Heart left ventricle (tissue), 13 donors: ENCODE measurements around the gene SH3TC1.

Source experiments
- CTCF ChIP-seq, 12 donors: fragments of 200-600 bp; sonication (generic) in 4 of 12; IDR thresholded peaks; one replicate each; pipeline versions ENCODE4 v1.5.0 to v1.8.0; 2018 to 2022; ENCODE audit warnings: antibody characterized with exemption in 12 of 12, mild to moderate bottlenecking in 5 of 12
- POLR2A ChIP-seq, 2 donors: fragments of 450-650 bp; IDR thresholded peaks; one replicate each; pipeline ENCODE4 v1.6.1; 2017; ENCODE audit warnings: antibody characterized with exemption in 2 of 2, mild to moderate bottlenecking in 2 of 2, moderate library complexity in 2 of 2
- donor health status: ischemic (EF 13 %, LVEDD 7.1; RV severe dilation, severe dysfunction).
- donor health status: DM: no; HTN: yes; CAD: no.
- donor health status: DM: no; HTN: no; CAD: no.
- donor health status: ischemic (EF 25% LVEDD 6.9; RV normal size, moderate dysfunction).
- donor health status: ischemic (EF 25% LVEDD 5.7; RV mildly dilated, moderate dysfunction).
- donor health status: ischemic (EF 35%, LVEDD 5.7; RV mildly dilated, moderate dysfunction).
- donor health status: nonischemic (EF 11% LVEDD 7.7; RV severe dilation, severe dysfunction).
- donor health status: DM: yes; HTN: yes; CAD: no.
- donor health status: PGD.
- donor health status: ischemic (EF 29% LVEDD 5.4; RV normal size, mild dysfunction).
- donor health status: nonischemic (EF 23%, LVEDD 6.1; RV moderate dilation, normal function).

- TF ChIP-seq CTCF (IDR thresholded peaks at IDR 0.05) (no peak), POLR2A (IDR thresholded peaks at IDR 0.05) (no peak)
Observed at GRCh38 chr4:8263397-8263796, 64.3 kb downstream of the SH3TC1 start.
